Measurements from ENCODE around the gene ANKRD13A. TPM values are rescaled to one million over a fixed set of nuclear protein-coding genes. Genes with fewer than 3 reads are reported as not detected.

Gene ANKRD13A
- total RNA-seq, 1 donor from 2014 or later, result 20.0 TPM

DNA sequence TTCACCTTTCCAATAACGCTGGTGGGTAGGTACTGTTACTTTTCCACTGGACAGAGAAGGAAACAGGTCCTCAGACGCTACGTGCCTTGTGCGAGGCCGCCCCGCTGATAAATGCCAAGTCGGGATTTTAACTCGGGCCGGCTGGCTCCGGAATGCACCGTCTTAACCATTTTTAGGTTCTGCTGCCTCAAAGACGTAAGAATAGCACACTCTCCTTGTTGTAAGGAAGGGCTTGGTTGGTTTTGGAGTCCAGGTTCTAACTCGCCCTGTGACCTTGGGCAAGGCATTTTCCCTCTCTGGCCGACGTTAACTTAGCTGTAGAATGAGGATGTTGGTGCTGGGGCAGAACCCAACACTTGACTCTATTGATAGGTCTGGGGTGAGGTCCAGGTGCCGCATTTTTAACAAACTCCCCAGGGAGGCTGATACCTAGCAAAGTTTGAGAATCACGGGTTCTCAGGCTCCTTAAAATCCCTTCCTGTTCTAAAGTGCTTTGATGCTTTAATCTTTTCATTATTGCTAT is 814 bp downstream of the ANKRD13A start:
- TF ChIP-seq, protein P1, sequence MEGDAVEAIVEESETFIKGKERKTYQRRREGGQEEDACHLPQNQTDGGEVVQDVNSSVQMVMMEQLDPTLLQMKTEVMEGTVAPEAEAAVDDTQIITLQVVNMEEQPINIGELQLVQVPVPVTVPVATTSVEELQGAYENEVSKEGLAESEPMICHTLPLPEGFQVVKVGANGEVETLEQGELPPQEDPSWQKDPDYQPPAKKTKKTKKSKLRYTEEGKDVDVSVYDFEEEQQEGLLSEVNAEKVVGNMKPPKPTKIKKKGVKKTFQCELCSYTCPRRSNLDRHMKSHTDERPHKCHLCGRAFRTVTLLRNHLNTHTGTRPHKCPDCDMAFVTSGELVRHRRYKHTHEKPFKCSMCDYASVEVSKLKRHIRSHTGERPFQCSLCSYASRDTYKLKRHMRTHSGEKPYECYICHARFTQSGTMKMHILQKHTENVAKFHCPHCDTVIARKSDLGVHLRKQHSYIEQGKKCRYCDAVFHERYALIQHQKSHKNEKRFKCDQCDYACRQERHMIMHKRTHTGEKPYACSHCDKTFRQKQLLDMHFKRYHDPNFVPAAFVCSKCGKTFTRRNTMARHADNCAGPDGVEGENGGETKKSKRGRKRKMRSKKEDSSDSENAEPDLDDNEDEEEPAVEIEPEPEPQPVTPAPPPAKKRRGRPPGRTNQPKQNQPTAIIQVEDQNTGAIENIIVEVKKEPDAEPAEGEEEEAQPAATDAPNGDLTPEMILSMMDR (IDR thresholded peaks at IDR 0.05; ENCODE audit: borderline replicate concordance), result no peak
- DNase-seq, result no peak
- peak overlapping the region; percentile 91 for H3K27ac ChIP-seq (replicated peaks)
- intact Hi-C loops (cut with micrococcal nuclease), result no loop called here
- no peaks in the 10 kb centered on the region for H3K36me3 ChIP-seq
- H3K9me3 ChIP-seq (replicated peaks), result no peaks in the 10 kb centered on the region
- H3K4me1 ChIP-seq, result peaks cover 57% of the 10 kb centered on the region
- H3K27me3 ChIP-seq (ENCODE audit: low read depth), result no peaks in the 10 kb centered on the region
- H3K4me3 ChIP-seq, result peak overlapping the region; percentile 98

DNA sequence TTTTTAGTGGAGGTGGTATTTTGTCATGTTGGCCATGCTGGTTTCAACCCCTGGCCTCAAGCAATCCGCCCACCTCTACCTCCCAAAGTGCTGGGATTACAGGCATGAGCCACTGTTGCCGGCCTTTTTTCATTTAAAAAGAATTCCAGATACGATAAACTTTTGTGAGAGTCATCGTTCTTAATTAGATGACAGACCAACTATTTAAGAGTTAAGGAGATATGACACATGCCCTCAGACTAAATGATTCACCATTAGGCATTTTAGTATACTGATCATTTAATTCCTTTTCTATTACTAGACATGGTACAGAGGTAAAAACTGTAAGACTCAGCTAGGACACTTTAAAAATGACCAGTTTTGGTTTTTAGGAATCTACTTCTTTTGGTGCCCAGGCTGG is 2.4 kb downstream of the ANKRD13A start:
- intact Hi-C loops (cut with micrococcal nuclease), result no loop called here
- Histone ChIP-seq H3K4me1 (peaks cover 43% of the 10 kb centered on the region), H3K36me3 (no peaks in the 10 kb centered on the region), H3K4me3 (no peak overlapping the region), H3K27me3 (ENCODE audit: low read depth) (no peaks in the 10 kb centered on the region), H3K9me3 (replicated peaks) (no peaks in the 10 kb centered on the region), H3K27ac (replicated peaks) (no peak overlapping the region)
- no peak for DNase-seq
- TF ChIP-seq, protein P1 (IDR thresholded peaks at IDR 0.05; ENCODE audit: borderline replicate concordance), result no peak

DNA sequence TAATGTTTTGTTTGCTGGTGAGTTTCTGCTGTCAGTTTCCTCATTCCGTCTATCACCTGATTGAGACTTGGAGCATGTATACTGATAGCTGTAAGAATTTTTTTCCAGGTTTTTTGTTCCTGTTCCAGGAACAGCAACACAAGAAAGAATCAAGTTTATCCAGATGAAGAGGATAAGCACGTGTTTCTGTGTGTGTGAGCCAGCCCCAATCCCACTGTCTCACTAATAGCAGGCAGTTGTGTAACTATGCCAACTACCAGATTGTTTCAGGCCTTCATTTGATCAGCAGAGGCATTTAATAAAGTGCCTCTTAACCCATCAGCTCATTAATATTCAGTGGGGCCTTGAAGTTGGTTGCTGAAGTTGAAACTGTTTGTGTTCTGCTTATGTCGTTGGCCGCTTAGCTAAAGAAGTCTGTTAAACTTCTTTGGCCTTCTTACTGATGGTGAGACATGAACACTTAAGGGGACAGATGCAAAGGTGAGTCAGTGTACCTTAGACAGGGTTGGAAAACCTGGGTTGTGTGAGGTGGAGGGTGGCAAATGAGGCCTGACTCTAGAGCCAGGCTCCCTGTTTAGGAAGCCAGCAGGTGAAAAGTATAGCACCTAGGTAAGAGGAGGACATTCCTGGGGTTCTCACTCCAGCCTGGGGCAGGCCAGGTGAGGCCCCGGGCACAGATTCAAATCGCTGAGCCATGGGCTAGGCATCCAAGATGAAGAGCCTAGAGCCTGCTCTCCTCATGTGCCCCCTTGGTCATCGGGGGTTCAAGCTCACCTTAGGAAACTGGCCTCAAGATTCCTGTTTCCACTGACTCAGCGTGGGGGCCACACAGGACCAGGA is 3.7 kb downstream of the ANKRD13A start:
- no peak overlapping the region for H3K27ac ChIP-seq (replicated peaks)
- TF ChIP-seq, protein P1 (IDR thresholded peaks at IDR 0.05; ENCODE audit: borderline replicate concordance), result no peak
- peaks cover 41% of the 10 kb centered on the region for H3K4me1 ChIP-seq
- no peak overlapping the region for H3K4me3 ChIP-seq
- H3K27me3 ChIP-seq (ENCODE audit: low read depth), result no peaks in the 10 kb centered on the region
- intact Hi-C loops (cut with micrococcal nuclease), result no loop called here
- peaks cover 5% of the 10 kb centered on the region for H3K9me3 ChIP-seq (replicated peaks)
- DNase-seq, result no peak
- H3K36me3 ChIP-seq, result no peaks in the 10 kb centered on the region

DNA sequence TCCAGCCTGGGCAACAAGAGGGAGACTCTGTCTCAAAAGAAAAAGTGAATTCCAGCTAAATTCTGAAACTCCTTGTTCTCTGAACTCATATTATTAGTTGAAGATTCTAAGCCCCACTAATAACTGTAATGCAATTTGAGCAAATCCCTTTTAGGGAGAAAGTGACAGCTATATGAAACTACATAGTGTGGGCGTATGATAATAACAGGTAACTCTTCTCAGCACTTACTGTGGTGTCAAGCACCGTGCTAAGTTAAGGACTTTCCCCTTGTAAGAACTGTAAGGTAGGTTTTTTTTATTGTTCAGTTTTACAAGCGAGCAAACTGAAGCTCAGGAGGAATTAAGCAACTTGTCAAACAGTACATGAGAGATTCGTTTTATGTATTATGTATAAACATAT is 5.4 kb downstream of the ANKRD13A start:
- Histone ChIP-seq H3K9me3 (replicated peaks) (peaks cover 5% of the 10 kb centered on the region), H3K27ac (replicated peaks) (no peak overlapping the region), H3K4me1 (peaks cover 33% of the 10 kb centered on the region), H3K27me3 (ENCODE audit: low read depth) (no peaks in the 10 kb centered on the region), H3K36me3 (no peaks in the 10 kb centered on the region), H3K4me3 (no peak overlapping the region)
- TF ChIP-seq, protein P1 (IDR thresholded peaks at IDR 0.05; ENCODE audit: borderline replicate concordance), result no peak
- intact Hi-C loops (cut with micrococcal nuclease), result no loop called here
- no peak for DNase-seq

DNA sequence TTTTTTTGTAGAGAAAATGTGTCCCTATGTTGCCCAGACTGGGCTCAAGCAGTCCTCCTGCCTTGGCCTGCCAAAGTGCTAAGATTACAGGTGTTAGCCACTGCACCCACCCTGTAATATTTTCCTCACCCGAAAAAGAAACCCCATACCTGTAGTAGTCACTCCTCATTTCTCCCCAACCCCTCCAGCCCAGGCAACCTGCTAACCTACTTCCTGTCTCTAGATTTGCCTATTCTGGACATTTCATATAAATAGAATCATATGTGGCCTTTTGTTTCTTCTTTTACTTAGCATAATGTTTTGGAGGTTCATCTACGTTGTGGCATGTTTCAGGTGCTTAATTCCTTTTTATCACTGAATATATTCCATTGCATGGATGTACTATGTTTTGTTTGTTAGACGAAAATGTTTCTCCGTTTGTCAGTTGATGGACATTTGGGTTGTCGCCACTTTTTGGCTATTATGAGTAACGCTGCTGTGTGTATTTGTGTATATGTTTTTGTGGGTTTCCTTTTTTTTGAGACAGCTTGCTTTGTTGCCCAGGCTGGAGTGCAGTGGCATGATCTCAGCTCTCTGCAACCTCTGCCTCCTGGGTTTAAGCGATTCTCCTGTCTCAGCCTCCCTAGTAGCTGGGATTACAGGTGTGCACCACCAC is 6.2 kb downstream of the ANKRD13A start:
- H3K4me1 ChIP-seq, result peaks cover 25% of the 10 kb centered on the region
- H3K4me3 ChIP-seq, result no peak overlapping the region
- H3K9me3 ChIP-seq (replicated peaks), result peaks cover 5% of the 10 kb centered on the region
- H3K27ac ChIP-seq (replicated peaks), result no peak overlapping the region
- H3K27me3 ChIP-seq (ENCODE audit: low read depth), result no peaks in the 10 kb centered on the region
- DNase-seq, result no peak
- no peaks in the 10 kb centered on the region for H3K36me3 ChIP-seq
- TF ChIP-seq, protein P1 (IDR thresholded peaks at IDR 0.05; ENCODE audit: borderline replicate concordance), result no peak
- intact Hi-C loops (cut with micrococcal nuclease), result no loop called here

All from left ventricle myocardium inferior (tissue), 1 donor.